Hematopoietic multipotent progenitor cell treated with erythropoietin and hydrocortisone succinate and interleukin-3 and kit ligand, for 15 days (in vitro differentiated cells): ENCODE results near the gene EEF1AKMT2.

Source experiments
- DNase-seq: peaks from one replicate; pipeline ENCODE4 v3.0.0-alpha.2; 2015; ENCODE audit warnings: low spot score

The EEF1AKMT2 gene

DNA sequence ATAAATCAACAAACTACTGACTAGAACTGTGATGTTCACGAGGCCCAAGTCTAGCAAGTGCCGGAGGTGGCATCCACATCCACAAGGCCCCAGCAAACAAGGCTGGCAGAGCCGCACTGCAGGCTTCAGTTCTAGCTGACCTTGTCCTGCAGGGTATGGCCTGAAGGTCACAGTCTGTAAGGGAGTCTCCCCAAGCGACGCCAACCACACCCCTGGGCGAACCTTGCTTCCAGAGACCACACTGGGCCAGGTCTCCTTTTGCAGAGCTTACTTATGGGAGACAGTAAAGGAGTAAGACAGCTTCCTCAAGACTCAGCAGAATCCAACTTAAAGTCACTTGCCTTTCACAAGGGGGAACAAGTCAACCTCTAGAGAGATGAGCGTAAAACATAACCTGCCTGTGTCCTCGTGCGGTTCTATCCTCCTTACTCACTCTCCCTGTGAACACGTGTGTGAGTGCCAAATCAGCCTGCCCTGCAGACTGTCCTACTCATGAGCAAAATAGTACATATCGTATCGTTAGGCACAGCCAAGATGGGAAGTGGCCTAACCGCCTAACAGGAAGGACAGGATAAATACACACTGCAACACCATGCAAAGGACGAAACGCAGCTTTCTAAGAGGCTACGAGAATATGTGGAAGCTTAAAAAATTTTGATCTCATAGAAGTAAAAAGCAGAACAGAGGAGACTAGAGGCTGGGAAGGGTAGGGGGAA, 70.2 kb downstream of the EEF1AKMT2 start:
- peak; percentile 66 for DNase-seq

DNA sequence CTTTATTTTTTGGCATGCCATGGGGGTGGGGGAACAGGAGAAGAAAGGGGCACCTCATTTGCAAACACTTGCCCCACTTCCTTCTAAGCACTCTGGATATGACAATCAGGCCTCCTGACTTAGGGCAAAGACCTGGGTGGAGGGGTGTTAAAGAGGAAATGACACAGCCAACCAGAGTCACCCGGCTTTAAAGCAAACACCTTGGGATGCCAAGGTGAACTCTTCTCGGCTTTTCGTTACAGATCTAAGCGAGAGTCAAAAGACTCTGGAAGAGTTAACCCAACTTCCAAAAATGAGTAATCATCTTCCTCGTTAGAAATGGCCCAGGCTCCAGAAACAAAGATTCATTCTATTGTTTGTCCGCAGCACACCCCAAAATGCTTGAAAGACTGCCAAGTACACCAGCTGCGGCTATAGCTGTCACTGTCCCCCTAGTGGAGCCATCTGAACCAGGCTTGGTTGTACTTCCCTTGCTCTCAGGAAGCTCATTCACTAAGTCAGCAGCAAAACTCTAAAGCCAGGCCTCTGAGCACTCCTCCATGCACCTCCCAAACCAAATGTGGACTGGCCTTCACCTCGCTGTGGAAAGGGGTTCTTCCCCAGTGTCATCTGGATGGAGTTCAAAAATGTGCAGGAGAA, 72.4 kb downstream of the EEF1AKMT2 start:
- DNase-seq: peak; percentile 89

DNA sequence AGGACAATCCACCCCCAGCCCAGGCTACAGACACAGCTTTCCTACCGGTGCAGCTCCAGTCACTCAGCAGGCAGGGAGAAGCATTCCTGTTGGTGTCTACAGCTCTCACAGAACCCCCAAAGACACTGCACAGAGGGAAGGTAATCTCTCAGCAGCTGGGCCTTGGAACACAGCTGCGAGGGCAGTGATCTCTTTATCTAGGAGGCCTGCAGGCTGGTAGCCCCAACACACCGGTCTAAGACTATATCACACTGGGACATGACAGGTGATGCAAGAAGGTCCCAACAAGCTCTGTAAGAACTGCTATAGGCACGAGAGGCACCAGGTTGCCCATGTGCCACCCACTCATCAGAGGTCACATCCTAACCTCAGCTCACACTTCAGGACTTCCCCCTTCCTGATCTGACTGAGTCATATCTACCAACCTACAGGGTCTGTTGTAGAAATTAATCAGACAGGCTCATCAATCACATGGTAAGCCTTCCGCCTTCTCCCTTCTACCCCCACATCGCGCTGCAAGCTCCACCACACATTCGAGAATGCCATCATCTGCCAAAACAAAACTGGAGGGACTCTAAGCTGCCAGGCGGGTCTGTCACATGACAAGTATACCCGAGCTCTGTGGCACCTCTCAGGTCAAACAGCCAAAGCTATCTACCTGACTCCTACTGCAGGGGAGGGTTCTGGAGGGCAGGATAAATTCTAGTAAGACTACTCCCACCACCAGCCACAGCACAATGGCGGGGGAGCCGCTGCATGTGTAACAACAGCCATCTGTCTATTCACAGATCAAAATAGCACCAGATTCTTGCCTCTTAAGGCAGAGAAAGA, 73.6 kb downstream of the EEF1AKMT2 start:
- peak; percentile 94 for DNase-seq

DNA sequence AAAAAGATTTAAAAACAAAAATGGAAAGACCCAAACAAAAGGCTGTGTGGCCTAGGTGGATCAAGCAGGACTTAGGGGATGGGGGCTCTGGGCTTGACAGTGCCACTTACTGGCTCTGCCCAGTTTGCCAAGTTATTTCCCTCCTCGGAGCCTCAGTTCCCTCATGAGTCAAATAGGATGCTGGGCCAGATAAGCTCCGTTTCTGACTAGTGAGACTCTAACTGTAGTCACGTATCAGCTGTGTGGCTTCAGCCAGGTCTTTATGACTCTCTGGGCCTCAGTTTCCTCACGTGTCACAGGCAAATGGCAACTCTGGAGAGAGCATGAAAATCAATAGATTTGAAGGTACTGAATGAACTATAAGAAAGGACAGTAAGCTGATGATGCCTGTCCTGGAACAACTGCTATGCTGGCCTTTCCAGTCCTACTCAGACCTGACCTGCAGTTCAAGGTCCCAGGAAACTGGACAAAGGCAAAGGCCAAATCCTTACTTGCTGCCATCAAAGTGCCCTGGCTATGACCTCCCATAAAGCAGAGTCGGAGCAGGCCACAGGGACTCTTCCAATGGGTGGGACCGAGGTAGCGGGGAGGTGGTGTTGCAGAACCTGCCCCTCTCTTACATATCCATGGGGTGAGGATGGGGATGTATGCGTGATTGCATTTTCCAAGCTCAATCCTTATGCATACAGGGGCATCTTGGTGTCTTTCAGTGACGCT, 74.5 kb downstream of the EEF1AKMT2 start:
- peak; percentile 68 for DNase-seq

DNA sequence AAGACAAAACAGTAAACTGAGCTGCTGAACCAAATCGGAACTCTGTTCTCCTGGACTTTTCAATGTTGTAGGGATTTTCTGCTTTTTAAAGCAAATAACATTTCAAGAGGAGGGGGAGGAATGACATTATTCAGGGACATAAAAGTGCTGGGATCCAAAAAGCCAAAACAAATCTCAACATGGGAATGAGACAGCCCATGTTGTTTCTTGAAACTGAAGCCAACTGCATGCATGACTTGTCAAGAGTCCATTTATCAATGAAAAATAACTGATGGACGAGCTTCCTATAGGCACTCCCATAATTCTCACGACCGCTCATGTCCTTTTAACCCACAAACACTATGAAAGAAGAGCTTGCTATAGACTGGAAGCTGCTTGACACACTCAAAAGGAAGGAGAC, 75.3 kb downstream of the EEF1AKMT2 start:
- no peak for DNase-seq

DNA sequence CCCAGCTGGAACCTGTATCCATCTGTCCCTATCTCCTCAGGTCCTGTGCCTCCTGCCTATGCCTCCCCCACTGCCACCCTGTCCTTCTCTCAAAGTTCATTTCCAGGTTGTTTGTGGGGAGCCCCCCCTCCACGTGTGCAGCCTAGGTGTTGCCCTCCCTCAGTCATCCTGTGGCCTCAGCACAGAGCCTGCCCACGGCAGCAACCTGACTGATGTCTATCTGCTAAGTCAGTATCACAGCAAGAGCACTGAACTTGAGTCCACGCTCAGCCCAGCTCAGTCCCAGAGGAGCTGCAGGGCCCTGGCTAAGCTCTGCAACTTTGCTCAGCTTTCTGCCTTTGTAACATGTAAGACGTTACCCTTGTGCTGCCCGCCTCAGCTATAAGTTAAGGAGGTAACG, 76.2 kb downstream of the EEF1AKMT2 start:
- DNase-seq: peak; percentile 37

DNA sequence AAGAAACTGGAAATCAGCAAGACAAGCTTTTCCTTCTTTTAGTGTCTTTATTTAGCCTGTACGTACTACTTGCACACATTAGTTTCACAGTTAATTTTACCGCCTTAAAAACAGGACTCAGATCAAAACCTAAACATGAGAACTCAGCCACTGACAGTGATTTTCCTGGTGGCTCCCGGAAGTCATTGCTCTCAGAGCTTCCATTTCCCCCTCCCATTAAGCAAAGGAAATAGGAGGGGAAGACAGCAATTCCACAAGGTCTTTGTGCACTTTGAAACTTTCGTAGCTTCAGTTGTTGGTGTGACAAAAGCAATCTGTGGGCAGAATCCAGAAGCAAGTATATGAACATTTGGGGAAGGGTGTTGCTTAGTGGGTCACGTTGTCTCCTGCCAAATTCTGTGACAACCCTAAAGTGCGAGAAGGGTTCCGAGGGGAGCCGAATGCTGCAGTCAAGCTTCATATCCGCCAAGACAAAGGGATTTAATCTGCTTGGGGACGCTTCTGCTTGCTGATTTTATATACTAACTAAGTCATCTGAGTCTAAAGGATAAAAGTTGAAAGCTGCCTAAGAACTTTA, 77.9 kb downstream of the EEF1AKMT2 start:
- DNase-seq: no peak

DNA sequence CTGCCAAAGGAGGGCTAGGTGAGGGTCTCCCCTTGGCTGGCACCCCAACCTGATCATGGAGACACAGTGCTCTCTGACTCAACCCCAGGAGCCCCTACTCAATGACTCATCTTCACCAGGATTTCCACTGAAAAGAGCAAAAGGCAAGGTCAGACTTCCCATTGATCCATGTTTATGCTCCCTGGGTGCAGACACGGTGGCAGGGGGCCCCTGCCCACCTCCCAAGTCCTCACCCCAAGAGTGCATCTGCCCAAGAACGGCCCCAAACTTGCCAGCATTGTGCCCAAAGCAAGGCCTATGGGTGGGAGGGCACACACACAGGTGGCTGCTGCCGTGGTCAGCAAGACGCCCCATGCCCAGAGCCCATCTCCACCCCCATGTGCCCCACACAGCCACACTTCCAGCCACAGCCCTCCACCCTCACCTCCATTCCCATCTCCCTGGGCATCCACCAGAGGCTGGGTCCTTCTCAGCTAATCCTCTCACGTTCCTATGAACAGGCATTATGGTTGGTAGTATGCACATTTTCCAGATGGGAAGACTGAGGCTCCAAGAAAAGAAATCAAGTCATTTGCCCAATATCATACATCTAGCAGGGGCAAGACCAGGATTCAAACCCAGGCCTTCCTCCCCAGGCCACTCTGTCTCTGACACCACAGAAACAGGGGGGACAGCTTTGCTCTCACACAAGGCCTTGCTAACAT, 78.8 kb downstream of the EEF1AKMT2 start:
- no peak for DNase-seq

DNA sequence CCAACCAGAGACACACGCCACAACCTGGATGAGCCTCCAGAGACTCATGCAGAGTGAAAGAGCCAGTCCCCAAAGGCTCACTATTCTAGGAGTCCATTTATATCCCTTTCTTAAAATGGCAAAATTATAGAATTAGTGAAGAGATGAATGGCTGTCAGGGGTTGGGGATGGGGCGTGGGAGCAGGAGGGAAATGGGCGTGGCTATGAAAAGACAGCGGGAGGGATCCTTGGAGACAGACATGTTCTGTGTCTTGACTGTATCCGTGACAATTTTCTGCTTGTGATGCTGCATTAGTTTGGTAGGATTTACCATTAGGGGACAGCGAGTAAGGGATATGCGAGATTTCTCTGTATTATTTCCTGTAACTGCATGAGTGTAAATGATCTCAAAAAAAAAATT, 80.5 kb downstream of the EEF1AKMT2 start:
- DNase-seq: no peak

DNA sequence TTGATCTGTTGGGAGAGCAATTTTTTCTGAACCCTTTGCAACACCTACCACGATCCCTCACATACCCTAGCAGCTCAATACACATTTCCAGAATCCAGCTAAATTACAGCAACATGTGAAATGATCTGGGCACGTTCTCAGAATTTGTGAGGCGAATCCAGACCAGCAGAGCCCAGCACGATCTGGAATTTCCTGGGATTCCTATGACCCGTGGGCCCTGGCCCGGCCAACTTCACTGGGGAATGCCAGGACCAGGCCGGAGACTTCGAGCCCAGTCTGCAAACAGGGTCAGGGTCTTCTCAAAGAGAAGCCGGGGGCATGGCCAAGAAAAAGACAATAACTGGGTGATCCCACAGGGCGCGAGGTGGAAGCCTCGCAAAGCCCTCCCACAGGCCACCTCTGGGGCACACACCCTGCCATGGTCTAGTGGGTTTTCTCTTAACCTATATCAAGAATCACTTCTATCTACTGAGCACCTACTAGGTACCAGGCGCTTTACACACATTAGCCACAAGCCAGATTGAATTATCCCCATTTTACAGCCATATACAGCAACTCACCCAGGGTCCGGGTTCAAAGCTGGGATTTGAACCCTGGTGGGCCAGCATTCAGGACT, 81.3 kb downstream of the EEF1AKMT2 start:
- no peak for DNase-seq

DNA sequence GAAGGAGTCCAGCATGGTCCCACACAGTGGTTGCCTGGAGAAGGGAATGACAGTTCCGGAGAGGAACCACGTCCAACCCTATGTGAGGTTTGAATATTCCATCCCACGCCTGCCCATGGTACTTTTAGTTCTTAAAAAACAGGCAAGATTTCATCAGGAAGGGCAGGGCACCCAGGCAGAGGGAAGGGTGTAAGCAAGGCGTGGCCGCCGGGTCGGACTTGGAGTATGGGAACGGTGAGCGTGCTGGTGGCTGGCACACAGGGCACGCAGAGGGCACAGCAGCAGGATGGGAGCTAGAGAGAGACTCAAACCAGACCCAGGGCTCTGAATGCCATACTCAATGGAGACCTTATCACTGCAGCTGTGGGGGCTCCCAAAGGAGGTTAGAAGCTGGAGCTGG, 81.8 kb downstream of the EEF1AKMT2 start:
- DNase-seq: peak; percentile 62

DNA sequence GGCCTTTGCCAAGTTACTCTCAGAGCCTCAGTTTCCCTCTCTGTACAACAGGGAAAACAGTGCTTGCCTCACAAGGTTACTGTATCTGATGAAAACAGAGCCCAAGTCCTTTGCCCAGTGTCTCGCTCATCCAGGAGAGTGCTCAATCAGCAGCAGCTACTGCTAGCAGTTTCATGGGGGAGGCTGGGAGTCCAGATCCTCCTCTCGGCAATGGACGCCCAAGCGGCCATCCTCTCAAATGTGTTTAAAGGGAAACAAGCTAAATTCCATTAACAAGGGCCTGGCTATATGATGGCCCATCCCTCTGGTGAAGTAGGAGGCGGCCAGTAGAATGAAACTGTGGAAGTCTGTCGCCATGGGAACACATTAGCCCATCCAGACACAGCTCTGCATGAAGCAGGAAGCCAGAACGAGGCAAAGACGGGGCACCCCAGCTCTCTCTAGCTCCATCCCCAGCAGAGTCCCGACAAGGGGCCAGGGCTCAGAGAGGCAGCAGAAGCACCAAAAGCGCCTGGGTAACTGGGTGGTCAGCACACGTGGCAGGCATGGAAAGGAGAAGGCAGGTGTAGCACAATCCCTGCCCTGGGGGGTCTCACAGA, 82.7 kb downstream of the EEF1AKMT2 start:
- no peak for DNase-seq

DNA sequence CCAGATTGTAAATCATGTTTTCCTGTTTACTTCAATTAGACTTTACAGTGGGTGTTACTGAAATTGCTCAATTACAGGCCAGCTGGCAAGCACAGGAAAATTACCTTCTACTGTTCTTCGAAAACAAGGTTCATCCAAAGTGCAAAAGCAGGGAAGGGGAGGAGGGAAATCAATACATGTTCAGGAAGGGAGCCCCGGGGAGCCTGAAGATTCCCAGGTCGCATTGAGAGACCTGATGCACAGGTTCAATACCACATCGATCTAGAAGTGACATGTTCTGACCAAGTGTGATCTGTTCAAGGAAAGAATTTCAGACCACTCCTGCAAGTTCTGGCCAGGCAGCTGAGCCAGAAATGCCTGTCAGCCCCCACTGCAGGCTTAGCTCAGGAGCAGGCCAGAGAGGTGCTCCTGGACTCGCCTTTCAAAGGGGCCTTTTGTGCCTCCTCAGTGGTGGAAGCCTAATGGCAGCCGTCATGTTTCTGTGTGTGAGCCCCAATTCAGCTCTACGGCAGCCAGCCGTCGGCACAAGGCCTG, 83.4 kb downstream of the EEF1AKMT2 start:
- no peak for DNase-seq
